K562 (cell line): ENCODE data around the gene SPEG. TPM values are rescaled to one million over a fixed set of nuclear protein-coding genes. Genes with fewer than 3 reads are reported as not detected.

ENCODE experiments used
- ATAC-seq: fragments of 200-7000 bp; cut with Tn5 transposase; 3 replicates; pipeline ENCODE4 v1.9.1; 2020; ENCODE audit warnings: moderate library complexity
- BruUV-seq: library from RNA; stranded (reverse); fragments of 400-500 nt; replicated peaks from 2 replicates; lab custom pipeline; 2021; lab: Mats Ljungman, UMichigan
- CTCF ChIA-PET: fragments of 300-600 bp; formaldehyde crosslinking; extraction: SDS; loops from one replicate; lab custom pipeline; 2021; ENCODE audit warnings: low intra/inter-chr PET ratio; lab: Yijun Ruan, JAX
- POLR2A ChIA-PET: fragments of 300-600, 350-650 bp; sonication (Branson Sonifier 250); formaldehyde crosslinking; extraction: SDS; loops from one replicate; lab custom pipeline; 2021; ENCODE audit warnings: antibody characterized with exemption, inconsistent platforms; lab: Yijun Ruan, JAX
- DNase-seq, 4 experiments: peaks; one replicate each; pipeline versions ENCODE4 v3.0.0 to v3.0.0-alpha.2; 2011 to 2018; ENCODE audit warnings: low spot score in 3 of 4, mixed read lengths in 3 of 4; ENCODE audit errors: extremely low read depth in 1 of 4
- FAIRE-seq: peaks from 2 replicates; lab custom pipeline; 2011; peaks lifted over from hg19 to GRCh38; lab: Jason Lieb, UNC
- H2AFZ ChIP-seq: 2 replicates; pipeline ENCODE4 v1.6.0; 2011; ENCODE audit warnings: low read depth, low read length, control low read depth, inconsistent platforms
- H3K27ac ChIP-seq: fragments of 200-600 bp; 3 replicates; pipeline ENCODE4 v1.8.0; 2011; ENCODE audit warnings: low read depth, mild to moderate bottlenecking, control low read depth, inconsistent platforms, low read length, moderate library complexity, mixed read lengths; ENCODE audit errors: extremely low read depth
- H3K27me3 ChIP-seq, 2 experiments: fragments of 300-600 bp in 1 of 2; 2 replicates in 1 of 2; 3 replicates in 1 of 2; pipeline versions ENCODE4 v1.6.0 to v1.8.0; 2011; ENCODE audit warnings: inconsistent platforms in 2 of 2, low read length in 2 of 2, mild to moderate bottlenecking in 1 of 2, mixed read lengths in 1 of 2, moderate library complexity in 1 of 2; ENCODE audit not compliant: control insufficient read depth in 2 of 2, insufficient read depth in 2 of 2
- H3K36me3 ChIP-seq: fragments of 300-600 bp; 3 replicates; pipeline ENCODE4 v1.8.0; 2011; ENCODE audit warnings: mild to moderate bottlenecking, low read length, inconsistent platforms; ENCODE audit not compliant: control insufficient read depth, insufficient read depth
- H3K4me1 ChIP-seq, 2 experiments: fragments of 200-600 bp in 1 of 2; replicated peaks in 1 of 2; 2 replicates in 1 of 2; 3 replicates in 1 of 2; pipeline versions ENCODE4 v1.5.1 to v1.8.0; 2011; ENCODE audit warnings: inconsistent platforms in 2 of 2, low read length in 2 of 2, mild to moderate bottlenecking in 1 of 2, mixed read lengths in 1 of 2, moderate library complexity in 1 of 2; ENCODE audit not compliant: control insufficient read depth in 2 of 2, insufficient read depth in 2 of 2
- H3K4me2 ChIP-seq: 2 replicates; pipeline ENCODE4 v1.6.1; 2011; ENCODE audit warnings: low read length, control low read depth, inconsistent platforms, mixed read lengths; ENCODE audit not compliant: insufficient read depth
- H3K4me3 ChIP-seq: fragments of 200-600 bp; sonication (generic), shearing (Covaris generic); 2 replicates; pipeline ENCODE4 v1.5.1; 2016; ENCODE audit warnings: control low read depth, inconsistent platforms
- H3K79me2 ChIP-seq: fragments of 200-600 bp; 3 replicates; pipeline ENCODE4 v1.8.0; 2011; ENCODE audit warnings: low read length, inconsistent platforms; ENCODE audit not compliant: control insufficient read depth, insufficient read depth
- H3K9ac ChIP-seq, 2 experiments: 2 replicates each; pipeline versions ENCODE4 v1.6.0 to v1.6.1; 2011; ENCODE audit warnings: low read depth in 2 of 2, low read length in 2 of 2, control low read depth in 1 of 2, inconsistent platforms in 1 of 2, mild to moderate bottlenecking in 1 of 2, mixed read lengths in 1 of 2; ENCODE audit not compliant: insufficient read depth in 1 of 2
- H3K9me1 ChIP-seq: one replicate; pipeline ENCODE4 v1.6.0; 2011; ENCODE audit warnings: inconsistent platforms, mild to moderate bottlenecking, low read length, moderate library complexity; ENCODE audit not compliant: control insufficient read depth, insufficient read depth
- H3K9me3 ChIP-seq: replicated peaks from 2 replicates; pipeline ENCODE4 v1.5.1; 2011; ENCODE audit warnings: low read depth, low read length, inconsistent platforms; ENCODE audit not compliant: control insufficient read depth, insufficient read depth
- H4K20me1 ChIP-seq: replicated peaks from 2 replicates; pipeline ENCODE4 v1.6.1; 2011; ENCODE audit warnings: low read length, inconsistent platforms, mixed read lengths; ENCODE audit not compliant: control insufficient read depth, insufficient read depth
- MAX ChIP-seq: sonication (generic); formaldehyde crosslinking; IDR thresholded peaks from 2 replicates; pipeline ENCODE4 v1.9.0; 2022; ENCODE audit warnings: mild to moderate bottlenecking, missing genetic modification reagents
- REST ChIP-seq, 2 experiments: fragments of 450-650 bp; formaldehyde crosslinking in 1 of 2; IDR thresholded peaks; 2 replicates each; pipeline versions ENCODE4 v1.4.0 to v1.6.1; 2014 to 2020; ENCODE audit warnings: mild to moderate bottlenecking in 2 of 2, borderline replicate concordance in 1 of 2, low read depth in 1 of 2
- SRF ChIP-seq, 2 experiments: fragments of 250-450, 450-650 bp in 1 of 2; sonication (Bioruptor Pico) in 1 of 2; sonication (generic) in 1 of 2; formaldehyde crosslinking; IDR thresholded peaks; 2 replicates each; pipeline versions ENCODE4 v1.5.0 to v1.5.1; 2020 to 2022; ENCODE audit warnings: mild to moderate bottlenecking in 1 of 2, missing genetic modification reagents in 1 of 2
- WGBS: fragments of 100-300 bp; shearing (Covaris generic); methylation state at CpG from one replicate; pipeline ENCODE4 v1.1.6; 2016; ENCODE audit warnings: low coverage, mixed read lengths; ENCODE audit not compliant: insufficient coverage; ENCODE audit errors: missing lambda C conversion rate; 5-methylcytosine and 5-hydroxymethylcytosine counted together
- in situ Hi-C: fragments of 300-500 bp; cut with MboI; formaldehyde crosslinking; loops from 4 replicates; pipeline ENCODE4 v1.15.0; 2018; ENCODE audit warnings: inconsistent platforms, mixed read lengths
- intact Hi-C: fragments of 100-400 bp; cut with micrococcal nuclease; formaldehyde crosslinking; loops from 2 replicates; pipeline ENCODE4 v1.14.2; 2022
- polyA plus RNA-seq, 8 experiments: library from polyadenylated mRNA; depleted of rRNA in 4 of 8; stranded (reverse) in 5 of 8; unstranded in 3 of 8; fragments of >200 nt; fragmentation: Nextera tagmentation in 2 of 8; fragmentation: Illumina TruSeq in 1 of 8; extraction: Ambion mirVana in 2 of 8; extraction: Trizol in 1 of 8; gene quantifications; 2 replicates each; pipeline versions ENCODE4 v1.2.1 to v1.2.3, GENCODE V29; 2011 to 2014; ENCODE audit warnings: inconsistent platforms in 1 of 8, missing spikeins in 1 of 8
- total RNA-seq, 7 experiments: library from RNA; depleted of rRNA in 6 of 7; stranded (reverse); fragments of >200 nt in 6 of 7; fragmentation: Illumina TruSeq in 2 of 7; extraction: Trizol in 2 of 7; gene quantifications; 2 replicates each; pipeline versions ENCODE4 v1.2.1 to v1.2.3, GENCODE V29; 2011 to 2021; ENCODE audit warnings: low replicate concordance in 1 of 7
- TF ChIP-seq, protein P1 (sequence below): sonication (generic); formaldehyde crosslinking; IDR thresholded peaks from 2 replicates; pipeline ENCODE4 v1.8.0; 2022; ENCODE audit warnings: missing genetic modification reagents, mild to moderate bottlenecking, moderate library complexity, borderline replicate concordance

Gene SPEG
- total and polyA plus RNA-seq, 9 of the 15 experiments (the other 6 are each of a cell fraction or from before 2014, with no cell fraction given): 0.49 to 8.7 (median 3.0) TPM

DNA sequence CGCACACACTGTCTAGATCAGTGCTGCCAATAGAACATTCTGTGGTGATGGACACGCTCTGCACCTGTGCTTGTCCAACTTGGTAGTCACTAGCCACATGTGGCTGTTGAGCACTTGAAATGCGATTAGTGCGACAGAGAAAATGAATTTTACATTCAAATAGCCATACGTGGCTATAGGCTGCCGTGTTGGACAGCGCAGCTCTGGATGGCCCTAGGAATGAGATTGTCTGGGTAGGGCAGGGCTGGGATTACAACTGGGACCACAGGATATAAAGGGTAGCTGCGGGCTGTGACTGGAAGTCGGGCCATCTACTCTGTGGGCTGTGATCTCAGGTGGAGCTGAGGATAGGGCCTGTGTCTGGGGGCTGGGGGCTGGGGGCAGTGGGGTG is 84.9 kb downstream of the SPEG start:
- in situ Hi-C loops: no loop called here
- CTCF ChIA-PET: no interaction called here
- Histone ChIP-seq H3K9me3 (no peaks in the 10 kb centered on the region), H3K9ac (peak overlapping the region in 1 of 2 experiments; percentile 13; a peak in 1 of 4 replicates), H3K4me1 (peaks cover 68 to 88% of the 10 kb centered on the region in 2 experiments), H3K4me2 (peak overlapping the region; percentile 46; the same call in 1 of the 2 replicates), H4K20me1 (no peaks in the 10 kb centered on the region), H3K27me3 (no peaks in the 10 kb centered on the region), H3K9me1 (peaks cover 3% of the 10 kb centered on the region), H3K27ac (peak overlapping the region; percentile 46; the same call in 2 of the 3 replicates), H3K79me2 (peaks cover 85% of the 10 kb centered on the region), H2AFZ (no peak overlapping the region), H3K4me3 (no peak overlapping the region), H3K36me3 (peaks cover 21% of the 10 kb centered on the region; the same call in 2 of the 3 replicates)
- intact Hi-C loops: no loop called here
- BruUV-seq: no TSS peak
- WGBS: 82% methylated on average over 9 of the region's 9 CpGs
- DNase-seq: no peak
- TF ChIP-seq REST (IDR thresholded peaks at IDR 0.05; ENCODE audit: borderline replicate concordance) (0 out of 2 replicates have a peak, but pooled peaks have one; percentile 9), REST (CRISPR knock-in tag; IDR thresholded peaks at IDR 0.05; ENCODE audit: low read depth) (no peak), MAX (peak; percentile 31; the same call in 1 of the 2 replicates), SRF (CRISPR knock-in tag; IDR thresholded peaks at IDR 0.05) (no peak)
- TF ChIP-seq, protein P1, sequence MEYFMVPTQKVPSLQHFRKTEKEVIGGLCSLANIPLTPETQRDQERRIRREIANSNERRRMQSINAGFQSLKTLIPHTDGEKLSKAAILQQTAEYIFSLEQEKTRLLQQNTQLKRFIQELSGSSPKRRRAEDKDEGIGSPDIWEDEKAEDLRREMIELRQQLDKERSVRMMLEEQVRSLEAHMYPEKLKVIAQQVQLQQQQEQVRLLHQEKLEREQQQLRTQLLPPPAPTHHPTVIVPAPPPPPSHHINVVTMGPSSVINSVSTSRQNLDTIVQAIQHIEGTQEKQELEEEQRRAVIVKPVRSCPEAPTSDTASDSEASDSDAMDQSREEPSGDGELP (CRISPR knock-in tag): 0 out of 2 replicates have a peak, but pooled peaks have one; percentile 1
- POLR2A ChIA-PET: interaction anchor here (0.6 to 1.6 kb wide), 4 partner anchors 8 to 245 kb away, joined by 3 to 7 read pairs (median 4); no protein-coding TSS in a partner anchor
- FAIRE-seq: no peak
- no peak for ATAC-seq
